HFF-Myc (cell line): ENCODE results near the gene TAF3.

Experiments used
- DNase-seq: peaks from one replicate; pipeline ENCODE4 v3.0.0-alpha.2; 2011; ENCODE audit warnings: low read depth; ENCODE audit errors: extremely low read depth
- H3K4me3 ChIP-seq: replicated peaks from 2 replicates; pipeline ENCODE4 v1.5.1; 2011; ENCODE audit warnings: low read depth, mild to moderate bottlenecking, control low read depth, low read length
- CTCF ChIP-seq: IDR thresholded peaks from 2 replicates; pipeline ENCODE4 v1.5.1; 2012; ENCODE audit warnings: mild to moderate bottlenecking, low read depth, low read length, control low read depth; ENCODE audit errors: missing control alignments

TAF3 gene

GRCh38 chr10:8048281-8049008 lies 230.1 kb downstream of the TAF3 start:
- no peak for TF ChIP-seq CTCF
- DNase-seq: no peak
- no peak overlapping the region for H3K4me3 ChIP-seq

- DNase-seq: no peak
- TF ChIP-seq CTCF: no peak
- H3K4me3 ChIP-seq: no peak overlapping the region
These were observed 230.9 kb downstream of the TAF3 start for GRCh38 chr10:8049045-8049864.

- no peak for TF ChIP-seq CTCF
- peak overlapping the region; percentile 22 for H3K4me3 ChIP-seq
These were observed 231.7 kb downstream of the TAF3 start for GRCh38 chr10:8049865-8050555.

GRCh38 chr10:8050556-8051108 lies 232.3 kb downstream of the TAF3 start:
- DNase-seq: no peak
- TF ChIP-seq CTCF: no peak
- peak overlapping the region; percentile 22 for H3K4me3 ChIP-seq

More at GRCh38 chr10:8049865-8050555, 231.7 kb downstream of the TAF3 start:
- DNase-seq: no peak

- no peak for DNase-seq
- TF ChIP-seq CTCF: no peak
- no peak overlapping the region for H3K4me3 ChIP-seq
These were observed 233.0 kb downstream of the TAF3 start for GRCh38 chr10:8051109-8051821.

GRCh38 chr10:8051851-8052257 lies 233.5 kb downstream of the TAF3 start:
- no peak for TF ChIP-seq CTCF
- DNase-seq: no peak
- H3K4me3 ChIP-seq: no peak overlapping the region
